RPMI7951 (cell line): ENCODE results near the gene PLIN4. TPM values are rescaled to one million over a fixed set of nuclear protein-coding genes. Genes with fewer than 3 reads are reported as not detected.

Experiments used
- DNase-seq: peaks from one replicate; pipeline ENCODE4 v3.0.0-alpha.2; 2012; ENCODE audit warnings: low read depth
- total RNA-seq: library from RNA; depleted of rRNA; stranded (reverse); fragments of >200 nt; shearing (Covaris generic); gene quantifications from 2 replicates; pipeline ENCODE4 v1.2.3, GENCODE V29; 2014

Gene PLIN4
- total RNA-seq, 1 experiment from 2014 or later, result not detected

GRCh38 chr19:4506449-4507149 lies 11.7 kb downstream of the PLIN4 start:
- peak; percentile 82 for DNase-seq

- DNase-seq, result no peak
Measured at GRCh38 chr19:4505570-4506448, 12.5 kb downstream of the PLIN4 start.

GRCh38 chr19:4504891-4505569 lies 13.3 kb downstream of the PLIN4 start:
- no peak for DNase-seq

GRCh38 chr19:4504297-4504701 lies 14.0 kb downstream of the PLIN4 start:
- no peak for DNase-seq

GRCh38 chr19:4503825-4504170 lies 14.5 kb downstream of the PLIN4 start:
- DNase-seq, result no peak

- no peak for DNase-seq
Measured at GRCh38 chr19:4503132-4503824, 15.0 kb downstream of the PLIN4 start.

- no peak for DNase-seq
Measured at GRCh38 chr19:4502282-4503131, 15.8 kb downstream of the PLIN4 start.

GRCh38 chr19:4501691-4502090 lies 16.6 kb downstream of the PLIN4 start:
- DNase-seq, result no peak

- no peak for DNase-seq
Measured at GRCh38 chr19:4500841-4501591, 17.3 kb downstream of the PLIN4 start.

- DNase-seq, result no peak
Measured at GRCh38 chr19:4499855-4500254, 18.4 kb downstream of the PLIN4 start.

- no peak for DNase-seq
Measured at GRCh38 chr19:4499318-4499717, 19.0 kb downstream of the PLIN4 start.

GRCh38 chr19:4498694-4499093 lies 19.6 kb downstream of the PLIN4 start:
- no peak for DNase-seq

- DNase-seq, result no peak
Measured at GRCh38 chr19:4497770-4498389, 20.4 kb downstream of the PLIN4 start.

- DNase-seq, result no peak
Measured at GRCh38 chr19:4496304-4496703, 22.0 kb downstream of the PLIN4 start.

- no peak for DNase-seq
Measured at GRCh38 chr19:4495471-4495870, 22.8 kb downstream of the PLIN4 start.

- no peak for DNase-seq
Measured at GRCh38 chr19:4494691-4495064, 23.6 kb downstream of the PLIN4 start.

GRCh38 chr19:4493929-4494690 lies 24.2 kb downstream of the PLIN4 start:
- DNase-seq, result no peak

- peak; percentile 24 for DNase-seq
Measured at GRCh38 chr19:4493104-4493928, 25.0 kb downstream of the PLIN4 start.
